NCI-H2227 (cell line): ENCODE data around the gene SLC1A2.

ENCODE experiments used
- DNase-seq: peaks from one replicate; lab custom pipeline; 2025; ENCODE audit not compliant: unreplicated experiment; lab: John Stamatoyannopoulos, UW

Gene SLC1A2

DNA sequence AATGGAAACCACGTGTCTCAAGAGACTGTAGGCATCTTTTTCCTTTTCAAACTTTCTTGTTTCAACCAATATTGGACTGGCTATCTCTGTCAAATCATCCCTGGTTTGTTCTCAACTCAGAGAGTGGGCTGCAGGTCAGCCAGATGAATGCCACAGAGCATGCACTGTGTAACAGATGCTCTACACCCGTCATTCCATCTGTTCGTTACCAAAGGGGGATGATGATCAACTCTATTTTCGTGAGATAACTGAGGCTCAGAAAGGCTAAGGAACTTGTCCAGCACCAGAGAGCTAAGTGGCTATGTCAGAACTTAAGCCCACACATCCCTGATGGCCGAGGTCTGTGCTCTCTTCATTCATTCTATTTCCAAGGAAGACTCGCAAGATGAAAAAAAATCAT, 42.1 kb downstream of the SLC1A2 start:
- DNase-seq, result no peak

DNA sequence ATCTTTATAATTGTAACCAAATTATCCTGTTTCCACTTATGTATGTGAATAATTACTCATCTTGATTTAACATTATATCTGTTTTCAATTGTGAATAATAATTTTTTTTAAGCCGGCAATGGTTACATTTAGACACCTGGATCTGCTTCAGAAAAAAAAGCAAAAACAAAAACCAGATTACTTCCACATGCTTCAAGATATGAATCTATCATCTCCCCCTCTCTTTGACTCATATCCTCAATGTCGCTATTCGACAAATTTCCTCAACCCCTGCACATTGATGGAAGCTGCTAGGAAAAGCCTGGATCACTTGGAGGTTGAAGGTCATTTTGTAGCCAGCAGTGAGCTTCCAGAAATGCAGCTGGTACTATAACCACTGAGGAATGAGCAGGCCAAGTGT, 42.7 kb downstream of the SLC1A2 start:
- no peak for DNase-seq

DNA sequence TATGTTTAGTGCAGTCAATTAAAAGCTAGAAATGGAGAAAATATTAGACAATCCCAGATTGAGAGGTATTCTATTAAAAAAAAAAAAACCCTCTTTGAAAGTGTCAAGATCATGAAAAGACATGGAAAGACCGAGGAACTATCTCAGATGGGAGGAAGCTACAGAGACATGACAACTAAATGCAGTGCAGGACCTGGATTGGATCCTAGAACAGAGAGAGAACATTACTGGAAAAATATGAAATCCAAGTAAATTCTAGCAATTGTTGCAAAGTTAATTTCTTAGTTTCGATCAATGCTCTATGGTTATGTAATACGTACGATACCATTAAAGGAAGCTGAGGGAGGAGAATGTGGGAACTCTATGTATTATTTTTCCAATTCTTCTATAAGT, 43.2 kb downstream of the SLC1A2 start:
- DNase-seq, result no peak

GRCh38 chr11:35375332-35376117, 43.8 kb downstream of the SLC1A2 start:
- DNase-seq, result no peak

- no peak for DNase-seq
Measured at GRCh38 chr11:35373284-35373933, 45.9 kb downstream of the SLC1A2 start.

GRCh38 chr11:35372565-35373283, 46.6 kb downstream of the SLC1A2 start:
- DNase-seq, result no peak

GRCh38 chr11:35367491-35367890, 51.9 kb downstream of the SLC1A2 start:
- no peak for DNase-seq

GRCh38 chr11:35366798-35367197, 52.6 kb downstream of the SLC1A2 start:
- DNase-seq, result no peak

DNA sequence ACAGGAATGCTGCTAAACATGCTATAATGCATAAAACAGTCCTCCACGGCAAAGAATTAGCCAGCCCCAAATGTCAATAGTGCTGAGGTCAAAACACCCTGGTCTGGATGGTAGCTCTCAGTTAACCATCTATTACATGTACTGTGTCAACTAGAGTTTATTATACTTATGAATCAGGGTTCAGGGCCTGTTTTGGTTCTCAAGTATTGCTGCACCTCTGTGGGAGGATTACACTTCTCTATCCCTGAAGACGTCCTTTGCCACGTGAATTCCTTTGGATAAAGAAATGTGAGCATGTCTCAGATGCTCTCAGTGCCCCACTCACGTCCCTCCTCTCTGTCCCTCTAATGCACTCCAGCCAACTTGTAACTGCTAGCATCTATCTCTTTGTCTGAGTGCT, 53.4 kb downstream of the SLC1A2 start:
- no peak for DNase-seq

DNA sequence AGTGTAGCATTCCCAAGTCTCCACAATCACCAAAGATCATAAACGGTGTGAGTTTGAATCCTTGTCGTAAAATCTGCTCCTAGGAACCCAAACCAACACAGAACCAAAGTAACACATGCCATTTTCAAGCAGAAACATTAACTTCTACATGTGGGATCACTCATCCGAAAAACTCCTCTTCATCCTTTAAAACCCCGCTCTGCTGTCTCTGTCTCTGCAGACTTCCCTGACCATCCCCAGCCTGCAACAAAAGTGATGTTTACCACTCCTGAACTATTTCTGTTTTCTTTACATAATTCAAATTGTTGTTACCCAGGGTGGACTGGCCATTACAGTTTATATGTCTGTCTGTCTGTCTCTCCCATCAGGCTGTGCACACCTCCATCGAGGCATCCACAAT, 54.0 kb downstream of the SLC1A2 start:
- no peak for DNase-seq

DNA sequence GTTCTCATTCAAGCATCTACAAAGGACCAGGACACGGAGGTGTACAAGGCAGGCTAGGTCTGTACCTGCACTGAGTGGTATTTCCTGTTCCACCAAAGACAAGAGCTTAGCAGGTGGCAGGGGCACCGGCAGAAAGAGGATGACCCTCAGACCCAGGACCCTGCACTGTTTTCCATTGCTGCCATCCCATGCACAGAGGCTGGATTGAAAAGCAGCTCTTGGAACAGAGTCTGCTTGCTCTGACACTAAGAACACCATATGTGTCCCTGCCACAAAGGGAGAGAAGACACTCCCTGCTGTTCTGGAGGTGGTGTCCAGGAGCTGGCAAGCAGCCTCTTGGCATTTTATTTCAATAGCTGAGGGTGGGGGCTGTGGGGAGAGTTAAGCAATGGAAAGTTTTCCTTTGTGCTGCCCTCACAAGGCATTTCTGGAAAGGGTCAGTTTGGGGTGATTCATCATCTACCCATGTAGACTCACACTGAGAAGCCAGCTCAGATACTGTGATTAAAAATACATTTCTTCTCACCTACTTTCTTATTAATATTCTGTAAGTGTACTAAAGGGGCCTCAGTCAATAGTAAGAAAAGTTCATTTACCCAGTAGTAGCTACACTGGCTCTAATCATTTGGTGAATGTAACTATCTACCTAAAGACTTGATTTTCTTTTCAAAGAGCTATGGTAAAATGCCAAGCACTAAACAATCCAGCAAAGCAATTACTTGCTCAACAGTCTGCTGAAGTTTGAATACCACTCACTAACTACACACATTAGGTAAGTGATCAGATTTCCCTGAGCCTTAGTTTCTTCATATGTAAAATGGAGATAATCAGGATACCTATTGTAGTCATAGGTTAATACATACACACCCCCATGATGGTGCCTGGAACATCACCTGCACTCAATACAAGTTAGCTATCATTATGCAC, 55.2 kb downstream of the SLC1A2 start:
- no peak for DNase-seq

GRCh38 chr11:35363246-35363801, 56.0 kb downstream of the SLC1A2 start:
- no peak for DNase-seq

- no peak for DNase-seq
Measured at GRCh38 chr11:35362521-35362980, 56.8 kb downstream of the SLC1A2 start.

GRCh38 chr11:35360055-35360530, 59.3 kb downstream of the SLC1A2 start:
- no peak for DNase-seq

GRCh38 chr11:35359321-35360054, 59.9 kb downstream of the SLC1A2 start:
- DNase-seq, result no peak

DNA sequence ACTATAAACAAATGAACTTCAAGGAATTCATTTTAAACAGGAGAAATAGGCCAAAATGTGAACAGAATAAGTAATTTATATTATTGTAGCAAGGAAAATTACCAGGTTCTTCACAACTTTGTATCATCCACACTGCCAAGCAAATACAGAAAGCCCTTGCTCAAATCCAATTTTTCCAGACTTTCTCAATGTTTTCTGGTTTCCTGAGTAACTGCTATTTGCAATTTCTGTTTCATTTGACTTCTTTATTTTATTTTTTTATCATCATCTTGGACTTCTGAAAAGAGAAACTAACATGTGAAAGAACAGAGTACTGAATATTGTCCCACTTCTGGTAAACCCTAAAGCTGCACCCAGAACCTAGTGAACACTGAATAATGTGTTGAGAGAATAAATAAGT, 61.0 kb downstream of the SLC1A2 start:
- DNase-seq, result no peak

DNA sequence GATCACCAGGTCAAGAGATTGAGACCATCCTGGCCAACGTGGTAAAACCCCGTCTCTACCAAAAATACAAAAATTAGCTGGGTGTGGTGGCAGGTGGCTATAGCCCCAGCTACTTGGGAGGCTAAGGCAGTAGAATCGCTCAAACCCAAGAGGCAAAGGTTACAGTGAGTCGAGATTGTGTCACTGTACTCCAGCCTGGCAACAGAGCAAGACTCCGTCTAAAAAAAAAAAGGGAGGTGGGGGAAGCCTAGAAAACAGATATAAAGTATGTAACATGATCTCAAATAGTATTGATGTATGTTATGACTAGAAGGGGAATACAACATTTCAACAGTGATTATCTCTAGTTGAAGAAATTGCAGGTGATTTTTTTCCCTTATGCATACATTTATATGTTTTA, 61.4 kb downstream of the SLC1A2 start:
- no peak for DNase-seq

- no peak for DNase-seq
Measured at GRCh38 chr11:35355102-35355749, 64.1 kb downstream of the SLC1A2 start.

GRCh38 chr11:35354644-35355043, 64.7 kb downstream of the SLC1A2 start:
- DNase-seq, result no peak
